Stimulated activated CD4-positive, alpha-beta T cell treated with anti-CD3 and anti-CD28 coated beads, Interleukin-4, amount 100 ng/mL, for 48 hours (primary cell): ENCODE measurements around the gene ENTR1.

Source experiments
- DNase-seq, 2 donors: peaks; one replicate each; pipeline ENCODE4 v3.0.0-alpha.2; 2020; ENCODE audit warnings: low read depth in 2 of 2

The ENTR1 gene

GRCh38 chr9:136397643-136398042 lies 12.8 kb downstream of the ENTR1 start:
- DNase-seq = no peak

GRCh38 chr9:136396219-136396515 lies 14.2 kb downstream of the ENTR1 start:
- DNase-seq = no peak

- no peak for DNase-seq
Measured at GRCh38 chr9:136395345-136396218, 14.8 kb downstream of the ENTR1 start.

DNA sequence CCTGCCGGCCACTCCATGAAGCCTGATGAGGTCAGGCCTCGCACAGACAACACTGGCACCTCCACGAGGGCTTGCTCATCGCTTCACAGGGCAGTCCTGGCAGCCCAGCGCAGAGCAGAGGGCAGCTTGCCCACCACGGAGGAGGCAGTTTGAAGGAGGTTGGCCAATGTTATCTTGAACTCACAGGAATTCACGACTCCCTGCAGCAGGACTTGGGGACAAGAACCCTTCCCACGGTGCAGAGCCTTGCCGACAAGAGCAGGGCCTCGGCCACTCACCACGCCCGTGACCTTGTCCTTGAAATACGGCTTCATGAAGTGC lies 15.4 kb downstream of the ENTR1 start:
- DNase-seq = no peak

GRCh38 chr9:136394312-136395019 lies 15.9 kb downstream of the ENTR1 start:
- DNase-seq = no peak

- DNase-seq = no peak
Measured at GRCh38 chr9:136393531-136393930, 16.9 kb downstream of the ENTR1 start.

- DNase-seq = no peak
Measured at GRCh38 chr9:136392538-136393449, 17.6 kb downstream of the ENTR1 start.

DNA sequence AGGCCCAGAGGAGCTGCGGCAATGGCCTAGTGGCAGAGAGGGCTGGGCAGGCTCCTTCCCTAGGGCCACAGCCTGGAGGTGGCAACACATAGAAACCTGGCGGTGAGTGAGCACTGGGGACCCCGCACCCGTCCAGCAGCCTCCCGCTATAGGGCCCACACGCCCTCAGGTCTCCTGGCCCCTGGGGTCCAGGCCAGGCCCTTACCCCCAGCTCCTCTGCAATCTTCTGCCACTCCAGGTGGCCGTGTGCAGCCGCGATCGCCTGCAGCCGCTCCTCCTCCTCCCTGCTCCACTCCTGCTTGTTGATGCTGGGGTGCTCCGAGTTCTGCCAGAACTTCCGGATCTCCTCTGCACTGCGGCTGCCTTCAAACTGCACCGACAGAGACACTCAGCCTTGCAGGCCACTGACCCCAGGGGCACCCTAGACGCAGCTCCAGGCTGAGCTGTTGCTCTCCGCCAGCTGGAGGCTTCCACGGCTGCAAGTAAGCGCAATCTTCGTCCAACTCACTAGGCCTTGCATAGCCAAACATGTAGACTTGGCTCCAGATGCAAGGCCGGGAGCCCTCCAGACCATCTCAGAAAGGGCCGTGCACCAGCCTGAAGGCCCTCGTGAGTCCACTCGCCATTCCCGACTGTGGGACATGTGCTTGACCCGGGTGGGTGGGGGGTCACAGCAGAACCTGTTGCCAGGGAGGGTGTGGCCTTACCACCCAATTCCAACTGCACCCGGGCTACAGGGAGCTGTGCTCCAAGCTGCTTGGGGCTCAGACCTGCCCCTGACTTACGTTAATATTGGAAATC lies 18.5 kb downstream of the ENTR1 start:
- DNase-seq = no peak

- no peak for DNase-seq
Measured at GRCh38 chr9:136389396-136389795, 21.0 kb downstream of the ENTR1 start.

DNA sequence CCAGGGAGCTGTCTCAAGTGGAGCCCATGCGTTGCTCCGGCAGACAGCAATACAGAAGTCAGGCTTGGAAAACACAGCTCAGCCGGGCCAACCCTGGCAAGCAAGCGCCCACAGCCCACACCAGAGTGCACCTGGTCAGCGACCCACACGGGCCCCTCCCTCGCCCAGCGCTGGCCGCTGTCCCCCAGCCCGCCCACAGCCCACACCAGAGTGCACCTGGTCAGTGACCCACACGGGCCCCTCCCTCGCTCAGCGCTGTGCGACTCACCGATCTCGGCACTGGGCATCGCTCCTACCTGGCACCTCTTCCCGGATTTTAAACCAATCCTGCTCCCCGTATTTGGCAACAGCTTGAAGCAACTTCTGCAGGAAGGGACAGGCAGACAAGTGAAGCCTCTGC lies 23.2 kb downstream of the ENTR1 start:
- DNase-seq = no peak

- no peak for DNase-seq
Measured at GRCh38 chr9:136386018-136386417, 24.4 kb downstream of the ENTR1 start.

DNA sequence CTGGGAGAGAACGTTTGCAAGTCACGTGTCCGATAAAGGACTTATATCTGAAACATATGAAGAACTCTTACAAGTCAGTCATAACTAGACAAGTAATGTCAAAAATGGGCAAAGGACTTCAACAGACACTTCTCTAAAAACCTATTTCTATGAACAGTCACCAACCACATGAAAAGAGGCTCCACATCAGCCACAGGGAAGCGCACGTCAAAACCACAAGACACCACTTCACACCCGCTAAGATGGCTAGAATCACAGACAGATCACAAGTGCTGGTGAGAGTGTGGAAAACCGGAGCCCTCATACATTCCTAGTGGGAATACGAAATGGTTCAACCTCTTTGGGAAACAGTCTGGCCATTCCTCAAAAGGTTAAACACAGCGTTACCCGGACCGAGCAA lies 25.4 kb downstream of the ENTR1 start:
- DNase-seq = peak in 1 of 2 donors; percentile 28

DNA sequence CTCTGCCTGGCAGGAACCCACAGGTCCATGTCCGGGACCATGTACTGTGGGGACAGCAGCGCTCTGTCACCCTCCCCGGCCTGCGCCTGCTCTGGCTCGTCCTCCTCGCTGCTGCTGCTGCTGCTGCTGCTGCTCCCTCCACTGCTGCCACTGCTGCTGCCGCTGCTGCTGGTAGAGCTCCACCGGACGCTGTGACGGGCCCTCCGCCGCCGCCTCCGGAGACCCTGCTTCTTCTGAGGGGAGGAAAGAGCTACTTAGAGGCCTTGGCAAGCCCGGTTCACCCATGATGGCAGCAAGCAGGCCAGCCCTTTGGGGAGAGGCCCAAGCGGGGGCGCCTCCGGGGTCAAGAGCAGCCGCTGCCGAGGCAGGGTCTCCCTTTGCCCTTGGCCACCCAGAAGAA lies 27.0 kb downstream of the ENTR1 start:
- DNase-seq = no peak

DNA sequence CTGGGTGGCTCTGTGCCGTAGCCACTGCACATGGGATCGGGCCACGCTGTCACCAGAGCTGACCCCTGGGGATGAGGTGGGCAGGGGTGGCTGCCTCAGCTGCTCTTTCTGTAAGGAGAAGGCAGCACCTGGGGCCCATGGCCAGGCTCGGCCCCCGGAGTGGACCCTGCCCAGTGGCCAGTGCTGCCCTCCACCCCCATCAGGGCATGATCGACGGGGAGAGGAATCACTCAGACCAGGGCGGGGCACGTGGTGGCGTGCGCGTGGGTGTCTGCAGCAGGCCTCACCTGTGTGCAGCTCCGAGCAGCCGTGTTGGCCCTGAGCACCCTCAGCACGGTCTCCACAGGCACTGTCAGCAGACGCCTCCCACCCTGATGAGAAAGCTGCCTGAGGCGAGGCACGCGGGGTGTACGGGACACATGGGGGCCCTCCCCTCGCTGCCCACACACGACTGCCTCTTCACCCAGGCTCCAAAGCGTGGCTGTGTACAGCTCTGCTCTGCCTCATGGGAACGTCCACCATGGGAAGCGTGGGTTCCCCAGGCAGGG lies 28.4 kb downstream of the ENTR1 start:
- no peak for DNase-seq

DNA sequence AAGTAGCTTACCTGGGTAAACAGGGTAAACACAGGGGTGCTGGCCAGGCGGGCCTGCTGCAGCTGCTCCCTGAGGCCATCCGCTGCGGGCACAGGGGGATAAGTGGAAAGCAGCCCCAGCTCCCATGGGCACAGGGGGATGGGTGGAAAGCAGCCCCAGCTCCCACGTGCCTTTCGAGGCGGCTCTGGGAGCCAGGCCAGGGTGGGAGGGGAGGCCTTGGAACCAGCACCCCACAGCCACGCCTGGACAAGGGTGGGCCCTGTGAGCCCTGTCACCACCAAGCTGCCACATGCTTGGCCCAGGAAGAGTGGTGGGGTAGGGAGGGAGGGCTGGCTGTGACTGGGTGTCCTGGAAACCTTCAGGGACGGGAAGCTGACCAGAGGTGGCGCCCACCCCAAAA lies 29.1 kb downstream of the ENTR1 start:
- DNase-seq = no peak

DNA sequence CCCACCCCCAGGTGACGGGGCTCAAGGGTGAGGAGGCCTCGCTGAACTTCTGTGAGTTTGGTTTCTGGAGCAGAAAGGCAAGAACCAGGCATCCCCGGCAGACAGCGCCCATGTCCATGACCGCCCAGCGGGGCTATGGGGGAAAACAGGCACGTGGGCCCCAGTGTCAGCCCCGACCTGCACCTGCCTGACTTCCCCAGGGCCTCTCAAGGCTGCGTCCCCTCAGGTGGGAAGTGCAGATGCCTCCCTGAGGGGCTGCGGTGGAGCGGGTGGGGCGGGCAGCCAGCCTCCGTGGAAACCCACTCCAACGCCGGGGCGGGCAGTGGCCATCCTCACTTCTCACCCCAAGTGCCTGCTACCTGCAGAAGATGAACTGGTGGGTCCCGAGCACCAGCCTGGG lies 30.0 kb downstream of the ENTR1 start:
- no peak for DNase-seq

DNA sequence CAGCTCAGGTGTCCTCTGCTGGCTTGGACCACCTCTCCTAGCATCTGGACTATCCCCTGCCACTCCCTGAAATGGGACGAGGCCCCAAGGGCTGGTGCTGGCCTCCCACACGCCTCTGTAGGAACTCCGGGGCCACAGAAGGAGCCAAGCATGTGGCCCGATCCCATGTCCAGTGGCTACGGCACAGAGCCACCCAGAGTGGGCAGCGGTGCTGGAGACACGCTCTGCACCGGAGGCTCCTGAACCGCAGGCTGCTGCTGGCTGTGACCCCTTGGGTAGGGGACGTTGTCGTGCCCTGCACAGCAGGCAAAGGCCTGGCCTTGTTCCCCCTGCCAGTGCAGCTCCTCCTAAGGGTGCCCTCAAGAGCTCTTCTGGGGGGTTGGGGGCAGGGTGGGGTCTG lies 30.5 kb downstream of the ENTR1 start:
- DNase-seq = no peak

DNA sequence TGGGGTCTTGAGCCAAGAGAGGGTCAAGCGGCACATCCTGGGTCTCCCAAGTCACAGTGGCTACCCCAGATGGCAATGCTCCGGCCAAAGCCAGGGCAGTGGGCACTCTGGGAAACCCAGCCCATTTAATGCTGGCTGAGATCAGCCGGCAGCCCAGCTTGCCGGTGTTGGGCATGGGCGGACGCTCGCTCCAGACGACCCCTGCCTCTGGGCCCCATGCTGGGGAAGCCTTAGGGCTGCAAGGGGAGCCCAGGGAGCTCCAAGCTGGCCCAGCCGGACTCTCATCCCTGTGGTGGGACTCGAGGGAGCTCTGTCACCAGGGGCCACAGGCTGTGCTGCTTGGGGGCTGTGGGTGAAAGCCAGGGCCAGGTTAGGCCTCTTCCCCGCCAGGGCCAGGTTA lies 31.0 kb downstream of the ENTR1 start:
- no peak for DNase-seq

GRCh38 chr9:136379003-136379287 lies 31.5 kb downstream of the ENTR1 start:
- DNase-seq = no peak

DNA sequence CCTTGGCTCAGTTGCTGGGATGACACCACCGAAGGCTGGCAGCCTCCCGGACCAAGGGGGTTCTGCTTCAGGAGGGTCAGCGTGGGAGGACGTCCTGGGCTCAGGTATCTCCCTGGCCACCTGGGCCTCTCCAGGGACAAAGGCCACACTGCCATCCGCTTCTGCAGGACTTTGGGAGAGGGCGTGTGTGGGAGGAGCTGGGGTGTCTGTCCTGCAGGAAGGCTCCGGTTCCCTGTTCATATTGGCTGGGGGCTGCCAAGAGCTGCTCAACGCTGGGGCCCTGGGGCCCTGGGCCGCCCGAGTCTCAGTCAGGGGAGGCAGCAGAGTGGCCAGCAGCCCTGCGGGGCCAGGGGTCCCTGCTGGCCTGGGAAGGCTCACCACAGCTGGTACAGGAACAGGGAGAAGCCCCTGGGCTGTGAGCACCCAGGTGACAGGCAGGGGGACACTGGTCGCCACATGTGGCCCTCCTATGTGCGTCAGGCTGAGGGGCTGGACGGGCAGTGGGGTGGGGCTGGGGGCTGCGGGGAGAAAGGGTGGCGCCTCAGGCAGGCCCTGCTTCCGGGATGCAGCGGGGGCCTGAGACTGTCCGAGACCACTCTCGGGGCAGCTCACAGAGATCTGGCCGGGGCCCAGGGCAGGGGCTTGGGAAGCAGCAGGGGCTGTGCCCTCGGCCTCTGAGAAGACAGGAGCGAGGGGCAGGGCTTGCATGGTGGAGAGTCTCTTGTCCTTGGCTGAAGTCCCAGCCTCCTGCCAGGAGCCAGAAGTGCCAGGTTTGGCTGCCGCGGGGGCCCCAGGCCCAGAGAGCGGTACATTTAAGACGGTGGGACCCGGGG lies 32.0 kb downstream of the ENTR1 start:
- DNase-seq = no peak
